PC-3 (cell line): Measurements from ENCODE around the gene DGKZ. TPM values are rescaled to one million over a fixed set of nuclear protein-coding genes. Genes with fewer than 3 reads are reported as not detected.
A peak's percentile ranks its signal among the peaks of the same experiment; 100 is the strongest.

ENCODE experiments used
- ATAC-seq: fragments of 200-7000 bp; cut with Tn5 transposase; 2 replicates; pipeline ENCODE4 v1.9.1; 2020; ENCODE audit warnings: mild to moderate bottlenecking, moderate library complexity
- BruUV-seq: library from RNA; stranded (reverse); fragments of 400-500 nt; replicated peaks from 2 replicates; lab custom pipeline; 2021; lab: Mats Ljungman, UMichigan
- CTCF ChIA-PET: fragments of 300-600 bp; sonication (Branson Sonifier 250); formaldehyde crosslinking; loops from one replicate; lab custom pipeline; 2022; ENCODE audit warnings: antibody characterized with exemption; lab: Charles Lee
- POLR2A ChIA-PET: fragments of 300-600 bp; sonication (Branson Sonifier 250); formaldehyde crosslinking; loops from one replicate; lab custom pipeline; 2022; ENCODE audit warnings: antibody characterized with exemption; ENCODE audit not compliant: unreplicated experiment; lab: Charles Lee
- DNase-seq: peaks from one replicate; pipeline ENCODE4 v3.0.0-alpha.2; 2015
- H2AFZ ChIP-seq: fragments of 300-600 bp; sonication (generic); 2 replicates; pipeline ENCODE4 v1.6.0; 2016; ENCODE audit warnings: antibody characterized with exemption, low read length
- H3F3A ChIP-seq: fragments of 300-600 bp; sonication (generic); one replicate; pipeline ENCODE4 v1.6.0; 2017; ENCODE audit warnings: antibody characterized with exemption, low read length, control low read depth, mild to moderate bottlenecking; ENCODE audit not compliant: unreplicated experiment
- H3K27ac ChIP-seq: fragments of 300-600 bp; sonication (generic); 2 replicates; pipeline ENCODE4 v1.5.1; 2016; ENCODE audit warnings: mild to moderate bottlenecking, low read length
- H3K27me3 ChIP-seq: fragments of 300-600 bp; sonication (generic); 2 replicates; pipeline ENCODE4 v1.6.1; 2016; ENCODE audit warnings: low read length, mixed read lengths
- H3K36me3 ChIP-seq: fragments of 300-600 bp; sonication (generic); 2 replicates; pipeline ENCODE4 v1.6.1; 2016; ENCODE audit warnings: low read depth, mixed run types, low read length, mixed read lengths
- H3K4me1 ChIP-seq: fragments of 300-600 bp; sonication (generic); 2 replicates; pipeline ENCODE4 v1.5.1; 2016; ENCODE audit warnings: low read length; ENCODE audit not compliant: insufficient read depth
- H3K4me2 ChIP-seq: fragments of 300-600 bp; sonication (generic); 2 replicates; pipeline ENCODE4 v1.6.0; 2016; ENCODE audit warnings: low read length
- H3K4me3 ChIP-seq: fragments of 300-600 bp; sonication (generic); 2 replicates; pipeline ENCODE4 v1.5.1; 2016; ENCODE audit warnings: mild to moderate bottlenecking, low read length, mixed read lengths
- H3K79me2 ChIP-seq: fragments of 300-600 bp; sonication (generic); 2 replicates; pipeline ENCODE4 v1.6.1; 2017; ENCODE audit warnings: low read length, mixed read lengths
- H3K9ac ChIP-seq: fragments of 300-600 bp; sonication (generic); 2 replicates; pipeline ENCODE4 v1.6.0; 2016; ENCODE audit warnings: mild to moderate bottlenecking, low read length
- H3K9me2 ChIP-seq: fragments of 300-600 bp; sonication (generic); replicated peaks from 2 replicates; pipeline ENCODE4 v1.6.1; 2016; ENCODE audit warnings: mixed run types, low read length, mixed read lengths
- H3K9me3 ChIP-seq: fragments of 300-600 bp; sonication (generic); 2 replicates; pipeline ENCODE4 v1.6.1; 2016; ENCODE audit warnings: low read length, mixed read lengths
- H4K20me1 ChIP-seq: fragments of 300-600 bp; sonication (generic); 2 replicates; pipeline ENCODE4 v1.6.1; 2016; ENCODE audit warnings: low read length, mixed read lengths
- EZH2 ChIP-seq: fragments of 300-600 bp; sonication (generic); IDR thresholded peaks from one replicate; pipeline ENCODE4 v1.6.1; 2017; ENCODE audit warnings: antibody characterized with exemption, mild to moderate bottlenecking, low read length; ENCODE audit not compliant: unreplicated experiment
- EZH2phosphoT487 ChIP-seq: fragments of 300-600 bp; sonication (generic); IDR thresholded peaks from 2 replicates; pipeline ENCODE4 v1.6.1; 2018; ENCODE audit warnings: mild to moderate bottlenecking, antibody characterized with exemption, low read length, borderline replicate concordance
- intact Hi-C: fragments of 100-400 bp; cut with micrococcal nuclease; formaldehyde crosslinking; loops from 2 replicates; pipeline ENCODE4 v1.9.0; 2023
- total RNA-seq: library from RNA; depleted of rRNA; stranded (reverse); fragments of >200 nt; gene quantifications from 2 replicates; pipeline ENCODE4 v1.2.3, GENCODE V29; 2014
- TF ChIP-seq, protein P1 (sequence below): fragments of 300-600 bp; sonication (generic); conservative IDR thresholded peaks from 2 replicates; pipeline ENCODE4 v1.5.1; 2017; ENCODE audit warnings: antibody characterized with exemption, low read depth, mild to moderate bottlenecking, low read length

The DGKZ gene
- total RNA-seq, 1 experiment from 2014 or later = 70.2 TPM

- Histone ChIP-seq H3K27me3 (no peaks in the 10 kb centered on the region), H3K79me2 (no peaks in the 10 kb centered on the region), H3K9me3 (no peaks in the 10 kb centered on the region), H3F3A (no peaks in the 10 kb centered on the region), H2AFZ (peak overlapping the region; percentile 73), H3K9ac (peak overlapping the region; percentile 67), H3K4me3 (peak overlapping the region; percentile 79), H3K4me2 (peak overlapping the region; percentile 93), H3K4me1 (peaks cover 8% of the 10 kb centered on the region; the same call in 1 of the 2 replicates), H4K20me1 (no peaks in the 10 kb centered on the region), H3K36me3 (no peaks in the 10 kb centered on the region; the same call in 1 of the 2 replicates), H3K27ac (no peak overlapping the region), H3K9me2 (no peaks in the 10 kb centered on the region)
- POLR2A ChIA-PET = no interaction called here
- intact Hi-C loops = no loop called here
- TSS peak; percentile 47 for BruUV-seq
- no peak for DNase-seq
- ATAC-seq = peak; percentile 12
- CTCF ChIA-PET = no interaction called here
- TF ChIP-seq EZH2phosphoT487 (no peak), EZH2 (no peak)
- TF ChIP-seq, protein P1, sequence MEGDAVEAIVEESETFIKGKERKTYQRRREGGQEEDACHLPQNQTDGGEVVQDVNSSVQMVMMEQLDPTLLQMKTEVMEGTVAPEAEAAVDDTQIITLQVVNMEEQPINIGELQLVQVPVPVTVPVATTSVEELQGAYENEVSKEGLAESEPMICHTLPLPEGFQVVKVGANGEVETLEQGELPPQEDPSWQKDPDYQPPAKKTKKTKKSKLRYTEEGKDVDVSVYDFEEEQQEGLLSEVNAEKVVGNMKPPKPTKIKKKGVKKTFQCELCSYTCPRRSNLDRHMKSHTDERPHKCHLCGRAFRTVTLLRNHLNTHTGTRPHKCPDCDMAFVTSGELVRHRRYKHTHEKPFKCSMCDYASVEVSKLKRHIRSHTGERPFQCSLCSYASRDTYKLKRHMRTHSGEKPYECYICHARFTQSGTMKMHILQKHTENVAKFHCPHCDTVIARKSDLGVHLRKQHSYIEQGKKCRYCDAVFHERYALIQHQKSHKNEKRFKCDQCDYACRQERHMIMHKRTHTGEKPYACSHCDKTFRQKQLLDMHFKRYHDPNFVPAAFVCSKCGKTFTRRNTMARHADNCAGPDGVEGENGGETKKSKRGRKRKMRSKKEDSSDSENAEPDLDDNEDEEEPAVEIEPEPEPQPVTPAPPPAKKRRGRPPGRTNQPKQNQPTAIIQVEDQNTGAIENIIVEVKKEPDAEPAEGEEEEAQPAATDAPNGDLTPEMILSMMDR = no peak
Measured at GRCh38 chr11:46381819-46382645, 34.8 kb downstream of the DGKZ start.

- Histone ChIP-seq H3K9me3 (no peaks in the 10 kb centered on the region), H3K27ac (no peak overlapping the region), H2AFZ (no peak overlapping the region), H3K27me3 (no peaks in the 10 kb centered on the region), H3K4me2 (peak overlapping the region; percentile 93), H3F3A (no peaks in the 10 kb centered on the region), H4K20me1 (no peaks in the 10 kb centered on the region), H3K4me1 (peaks cover 8% of the 10 kb centered on the region; the same call in 1 of the 2 replicates), H3K36me3 (no peaks in the 10 kb centered on the region; the same call in 1 of the 2 replicates), H3K79me2 (no peaks in the 10 kb centered on the region), H3K9me2 (no peaks in the 10 kb centered on the region), H3K9ac (no peak overlapping the region), H3K4me3 (peak overlapping the region; percentile 79)
- TF ChIP-seq EZH2phosphoT487 (no peak), EZH2 (no peak)
- TF ChIP-seq, protein P1 = peak; percentile 66
- DNase-seq (peak; percentile 36), ATAC-seq (no peak)
- intact Hi-C loops = no loop called here
- POLR2A ChIA-PET = no interaction called here
- no TSS peak for BruUV-seq
- CTCF ChIA-PET = interaction anchor here (0.5 to 0.9 kb wide), 2 partner anchors 19 to 229 kb away, joined by 3 to 6 read pairs; no protein-coding TSS in a partner anchor
Measured at GRCh38 chr11:46382646-46383403, 35.6 kb downstream of the DGKZ start.
